Calu3 (cell line): ENCODE results near the gene RBL1. TPM values are rescaled to one million over a fixed set of nuclear protein-coding genes. Genes with fewer than 3 reads are reported as not detected.

Source experiments
- Bru-seq: library from RNA; stranded (reverse); fragments of 400-500 nt; gene quantifications from one replicate; lab custom pipeline; 2021; lab: Mats Ljungman, UMichigan
- BruChase-seq, 2 experiments: library from RNA; stranded (reverse); fragments of 400-500 nt; gene quantifications; one replicate each; lab custom pipeline; 2021; lab: Mats Ljungman, UMichigan
- BruUV-seq: library from RNA; stranded (reverse); fragments of 400-500 nt; replicated peaks from 2 replicates; lab custom pipeline; 2021; lab: Mats Ljungman, UMichigan
- CTCF ChIA-PET: fragments of 300-600 bp; sonication (Branson Sonifier 250); formaldehyde crosslinking; loops from one replicate; lab custom pipeline; 2022; ENCODE audit warnings: antibody characterized with exemption; lab: Charles Lee
- DNase-seq: peaks from one replicate; pipeline ENCODE4 v3.0.0; 2022
- H3K27ac Mint-ChIP-seq: one replicate; pipeline ENCODE4 v1.8.0; 2022; ENCODE audit warnings: mixed read lengths; ENCODE audit not compliant: unreplicated experiment
- H3K27me3 Mint-ChIP-seq: one replicate; pipeline ENCODE4 v1.8.0; 2022; ENCODE audit warnings: mixed read lengths; ENCODE audit not compliant: unreplicated experiment
- H3K36me3 Mint-ChIP-seq: one replicate; pipeline ENCODE4 v1.8.0; 2022; ENCODE audit warnings: mild to moderate bottlenecking, moderate library complexity, mixed read lengths; ENCODE audit not compliant: insufficient read depth, unreplicated experiment
- H3K4me1 Mint-ChIP-seq: one replicate; pipeline ENCODE4 v1.8.0; 2022; ENCODE audit warnings: mild to moderate bottlenecking, low read depth, mixed read lengths; ENCODE audit not compliant: unreplicated experiment
- H3K4me3 Mint-ChIP-seq: one replicate; pipeline ENCODE4 v1.8.0; 2022; ENCODE audit warnings: mild to moderate bottlenecking, low read depth, moderate library complexity, mixed read lengths; ENCODE audit not compliant: unreplicated experiment
- H3K9me3 Mint-ChIP-seq: one replicate; pipeline ENCODE4 v1.8.0; 2022; ENCODE audit warnings: low read depth, mixed read lengths; ENCODE audit not compliant: unreplicated experiment
- intact Hi-C: fragments of 100-400 bp; cut with micrococcal nuclease; formaldehyde crosslinking; loops from one replicate; pipeline ENCODE4 v1.10.0; 2022; ENCODE audit not compliant: unreplicated experiment
- long read RNA-seq: library from polyadenylated mRNA; stranded (forward); transcript quantifications from one replicate; pipeline ENCODE4 v2.0.0, GENCODE V29; 2022
- total RNA-seq: library from RNA; stranded (reverse); gene quantifications from 2 replicates; pipeline ENCODE4 v1.2.3, GENCODE V29; 2022
- TF ChIP-seq, protein P1 (sequence below): fragments of 200-600 bp; IDR thresholded peaks from one replicate; pipeline ENCODE4 v1.8.0; 2022; ENCODE audit warnings: antibody characterized with exemption; ENCODE audit not compliant: unreplicated experiment

The RBL1 gene
- total RNA-seq (20.3 and 21.5 TPM in 2 replicates), Bru-seq, nascent RNA (percentile 82 among the genes with signal in this experiment), BruChase-seq, experiment 1, labeled RNA remaining after a 6-hour chase (percentile 69 among the genes with signal in this experiment), BruChase-seq, experiment 2, labeled RNA remaining after a 2-hour chase (percentile 74 among the genes with signal in this experiment)
- long read RNA-seq, full-length matches to known transcripts: 2 of 11 reads
- long read RNA-seq, partial matches to known transcripts: 1 of 11 reads
- long read RNA-seq, other reads (novel, unspliced or antisense): 8 of 11 reads

DNA sequence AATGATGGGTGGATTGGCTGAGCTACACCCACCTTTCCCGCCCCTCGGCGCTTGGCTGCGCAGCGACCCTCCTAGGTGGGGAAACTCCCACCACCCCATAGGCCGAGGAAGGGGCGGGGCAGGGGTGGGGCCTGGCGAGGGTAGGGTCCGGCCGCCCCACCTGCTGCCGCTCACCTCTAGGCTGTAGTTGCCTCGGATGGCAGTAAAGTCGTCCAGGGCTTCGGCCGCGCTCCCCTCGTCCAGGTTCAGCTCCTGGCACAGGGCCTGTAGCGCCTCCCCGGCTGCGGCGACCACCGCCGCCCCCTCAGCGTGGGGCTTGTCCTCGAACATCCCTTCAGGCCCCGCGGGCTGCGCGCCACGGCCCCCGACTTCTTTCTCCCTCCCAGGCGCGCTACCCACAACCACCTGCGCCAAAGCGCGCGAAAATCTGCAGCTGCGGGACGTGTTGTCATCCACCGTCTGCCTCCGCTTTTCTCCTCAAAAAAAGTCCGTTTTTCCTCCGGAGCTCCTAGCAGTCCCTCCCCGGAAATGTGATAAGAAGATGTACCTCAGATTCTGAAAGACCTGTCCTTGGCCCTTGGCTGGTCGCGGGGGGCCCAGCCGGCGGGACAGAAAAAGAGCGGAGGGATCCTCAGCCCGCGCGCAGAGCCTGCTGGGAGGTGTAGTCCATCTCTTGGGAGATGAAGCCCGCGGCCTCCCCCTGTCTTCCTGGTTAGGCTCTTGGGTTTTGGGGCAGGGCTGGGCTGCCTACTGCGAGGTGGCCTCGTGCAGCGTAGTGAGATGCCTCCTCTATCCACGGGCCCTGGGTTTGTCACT lies at the start of gene RBL1:
Gene RBL1, minus strand, starts transcription at position 399 of the 816 bp plus-strand sequence. Its CDS starts 69 bp downstream, at position 330.
- Mint-ChIP-seq H3K9me3 (no peaks in the 10 kb centered on the region), H3K36me3 (peaks cover 24% of the 10 kb centered on the region), H3K4me3 (peak within 1 kb of the TSS; percentile 82), H3K27ac (peak within 1 kb of the TSS; percentile 88), H3K4me1 (peaks cover 24% of the 10 kb centered on the region), H3K27me3 (peaks cover 15% of the 10 kb centered on the region)
- DNase-seq: peak; percentile 91
- TF ChIP-seq, protein P1, sequence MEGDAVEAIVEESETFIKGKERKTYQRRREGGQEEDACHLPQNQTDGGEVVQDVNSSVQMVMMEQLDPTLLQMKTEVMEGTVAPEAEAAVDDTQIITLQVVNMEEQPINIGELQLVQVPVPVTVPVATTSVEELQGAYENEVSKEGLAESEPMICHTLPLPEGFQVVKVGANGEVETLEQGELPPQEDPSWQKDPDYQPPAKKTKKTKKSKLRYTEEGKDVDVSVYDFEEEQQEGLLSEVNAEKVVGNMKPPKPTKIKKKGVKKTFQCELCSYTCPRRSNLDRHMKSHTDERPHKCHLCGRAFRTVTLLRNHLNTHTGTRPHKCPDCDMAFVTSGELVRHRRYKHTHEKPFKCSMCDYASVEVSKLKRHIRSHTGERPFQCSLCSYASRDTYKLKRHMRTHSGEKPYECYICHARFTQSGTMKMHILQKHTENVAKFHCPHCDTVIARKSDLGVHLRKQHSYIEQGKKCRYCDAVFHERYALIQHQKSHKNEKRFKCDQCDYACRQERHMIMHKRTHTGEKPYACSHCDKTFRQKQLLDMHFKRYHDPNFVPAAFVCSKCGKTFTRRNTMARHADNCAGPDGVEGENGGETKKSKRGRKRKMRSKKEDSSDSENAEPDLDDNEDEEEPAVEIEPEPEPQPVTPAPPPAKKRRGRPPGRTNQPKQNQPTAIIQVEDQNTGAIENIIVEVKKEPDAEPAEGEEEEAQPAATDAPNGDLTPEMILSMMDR: peak; percentile 12
- CTCF ChIA-PET: interaction anchor here (0.6 to 1.7 kb wide), 6 partner anchors 78 to 369 kb away, joined by 3 to 10 read pairs (median 4); partner anchors contain the start of genes MROH8 and RPN2
- intact Hi-C loops: loop anchor here (5.0 kb wide), 1 partner anchor 81 kb away; the partner anchor contains the start of genes MROH8 and RPN2
- TSS peak; percentile 70 for BruUV-seq

DNA sequence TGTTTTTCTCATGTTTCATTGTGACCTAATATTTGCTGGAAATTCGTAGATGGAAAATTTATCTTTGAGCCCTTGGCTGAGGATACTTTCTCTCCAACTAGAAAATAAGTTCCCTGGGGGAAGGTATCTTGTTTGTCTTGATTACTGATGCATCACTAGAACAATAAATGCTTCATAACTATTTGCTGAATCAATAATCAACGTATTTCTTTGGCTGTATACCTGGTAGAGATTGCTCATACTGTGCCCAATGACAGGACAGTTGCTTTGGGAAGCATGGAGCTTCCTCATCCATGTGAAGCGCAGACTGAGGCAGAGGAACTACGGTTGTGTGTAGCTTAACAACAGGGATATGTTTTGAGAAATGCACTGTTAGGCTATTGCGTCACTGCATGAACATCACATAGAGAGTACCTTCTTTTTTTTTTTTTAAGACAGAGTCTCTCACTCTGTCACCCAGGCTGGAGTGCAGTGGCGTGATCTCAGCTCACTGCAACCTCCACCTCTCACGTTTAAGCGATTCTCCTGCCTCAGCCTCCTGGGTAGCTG lies 49.1 kb upstream of the RBL1 start:
- CTCF ChIA-PET: interaction anchor here (0.7 kb wide), 1 partner anchor 11 kb away, joined by 3 read pairs; no protein-coding TSS in a partner anchor
- H3K27me3 Mint-ChIP-seq: no peaks in the 10 kb centered on the region
- H3K9me3 Mint-ChIP-seq: no peaks in the 10 kb centered on the region
- intact Hi-C loops: no loop called here
- no peak overlapping the region for H3K27ac Mint-ChIP-seq
- BruUV-seq: no TSS peak
- DNase-seq: no peak
- H3K36me3 Mint-ChIP-seq: no peaks in the 10 kb centered on the region
- H3K4me1 Mint-ChIP-seq: no peaks in the 10 kb centered on the region
- TF ChIP-seq, protein P1: no peak
- H3K4me3 Mint-ChIP-seq: no peak overlapping the region

- TF ChIP-seq, protein P1: no peak
- no peak for DNase-seq
- CTCF ChIA-PET: interaction anchor here (1.1 kb wide), 1 partner anchor 14 kb away, joined by 3 read pairs; no protein-coding TSS in a partner anchor
- Mint-ChIP-seq H3K27me3 (no peaks in the 10 kb centered on the region), H3K27ac (no peak overlapping the region), H3K4me3 (no peak overlapping the region), H3K4me1 (no peaks in the 10 kb centered on the region), H3K36me3 (no peaks in the 10 kb centered on the region), H3K9me3 (no peaks in the 10 kb centered on the region)
- intact Hi-C loops: no loop called here
- no TSS peak for BruUV-seq
Observed at GRCh38 chr20:37142708-37143107, 46.9 kb upstream of the RBL1 start.

- Mint-ChIP-seq H3K27ac (no peak overlapping the region), H3K9me3 (no peaks in the 10 kb centered on the region), H3K27me3 (peaks cover 26% of the 10 kb centered on the region), H3K36me3 (no peaks in the 10 kb centered on the region), H3K4me3 (no peak overlapping the region), H3K4me1 (no peaks in the 10 kb centered on the region)
- intact Hi-C loops: no loop called here
- CTCF ChIA-PET: no interaction called here
- DNase-seq: no peak
- no TSS peak for BruUV-seq
- TF ChIP-seq, protein P1: no peak
Observed at GRCh38 chr20:37137547-37137946, 41.8 kb upstream of the RBL1 start.
